HUES6 (cell line): ENCODE data around the gene KPNA6.
A peak's percentile ranks its signal among the peaks of the same experiment; 100 is the strongest.

Experiments used
- H3K27ac ChIP-seq: 2 replicates; pipeline ENCODE4 v1.7.0; 2013; ENCODE audit warnings: low read depth, mild to moderate bottlenecking, low read length, inconsistent platforms
- H3K27me3 ChIP-seq: 2 replicates; pipeline ENCODE4 v1.6.1; 2013; ENCODE audit warnings: low read length; ENCODE audit not compliant: control insufficient read depth, insufficient read depth
- H3K36me3 ChIP-seq: 2 replicates; pipeline ENCODE4 v1.6.1; 2013; ENCODE audit warnings: low read length; ENCODE audit not compliant: control insufficient read depth, insufficient read depth
- H3K4me1 ChIP-seq: 2 replicates; pipeline ENCODE4 v1.6.1; 2013; ENCODE audit warnings: low read length; ENCODE audit not compliant: control insufficient read depth, insufficient read depth
- H3K4me3 ChIP-seq: 2 replicates; pipeline ENCODE4 v1.5.1; 2013; ENCODE audit warnings: low read depth, low read length
- H3K9ac ChIP-seq: one replicate; pipeline ENCODE4 v1.6.1; 2013; ENCODE audit warnings: mild to moderate bottlenecking, low read length
- H3K9me3 ChIP-seq: 2 replicates; pipeline ENCODE4 v1.6.1; 2013; ENCODE audit warnings: low read depth, low read length; ENCODE audit not compliant: control insufficient read depth, insufficient read depth

Gene KPNA6

GRCh38 chr1:32201011-32201855 lies 93.4 kb downstream of the KPNA6 start:
- Histone ChIP-seq H3K9me3 (no peaks in the 10 kb centered on the region), H3K36me3 (peaks cover 24% of the 10 kb centered on the region), H3K9ac (peak overlapping the region; percentile 32), H3K4me3 (peak overlapping the region; percentile 66), H3K27me3 (peaks cover 8% of the 10 kb centered on the region; the same call in 1 of the 2 replicates), H3K27ac (no peak overlapping the region), H3K4me1 (peaks cover 27% of the 10 kb centered on the region)

- H3K36me3 ChIP-seq: peaks cover 11% of the 10 kb centered on the region; the same call in 1 of the 2 replicates
- peaks cover 8% of the 10 kb centered on the region; the same call in 1 of the 2 replicates for H3K27me3 ChIP-seq
- peak overlapping the region; percentile 89 for H3K4me3 ChIP-seq
- H3K4me1 ChIP-seq: peaks cover 17% of the 10 kb centered on the region
- H3K9ac ChIP-seq: peak overlapping the region; percentile 61
- H3K27ac ChIP-seq: no peak overlapping the region
- H3K9me3 ChIP-seq: no peaks in the 10 kb centered on the region
Observed at GRCh38 chr1:32204943-32205361, 97.1 kb downstream of the KPNA6 start.

GRCh38 chr1:32205401-32206370 lies 97.8 kb downstream of the KPNA6 start, which contains the start of gene IQCC:
TSS of gene IQCC (plus strand) at chr1:32205671. CDS start at chr1:32205682, 11 bp downstream.
- H3K36me3 ChIP-seq: peaks cover 11% of the 10 kb centered on the region; the same call in 1 of the 2 replicates
- no peaks in the 10 kb centered on the region for H3K9me3 ChIP-seq
- peaks cover 16% of the 10 kb centered on the region for H3K4me1 ChIP-seq
- no peak within 1 kb of the TSS; the same call in 1 of the 2 replicates for H3K27ac ChIP-seq
- peak within 1 kb of the TSS; percentile 84 for H3K9ac ChIP-seq
- peak within 1 kb of the TSS; percentile 89 for H3K4me3 ChIP-seq
- peaks cover 8% of the 10 kb centered on the region; the same call in 1 of the 2 replicates for H3K27me3 ChIP-seq

GRCh38 chr1:32208469-32208868 lies 100.6 kb downstream of the KPNA6 start:
- H3K4me3 ChIP-seq: no peak overlapping the region
- H3K27me3 ChIP-seq: peaks cover 8% of the 10 kb centered on the region; the same call in 1 of the 2 replicates
- H3K4me1 ChIP-seq: peaks cover 8% of the 10 kb centered on the region
- H3K36me3 ChIP-seq: peaks cover 11% of the 10 kb centered on the region; the same call in 1 of the 2 replicates
- H3K9ac ChIP-seq: no peak overlapping the region
- no peak overlapping the region for H3K27ac ChIP-seq
- no peaks in the 10 kb centered on the region for H3K9me3 ChIP-seq

GRCh38 chr1:32208891-32209328 lies 101.1 kb downstream of the KPNA6 start, which contains the start of gene DCDC2B:
TSS of gene DCDC2B (plus strand) at chr1:32209089. CDS start at chr1:32209094, 5 bp downstream.
- H3K4me3 ChIP-seq: no peak within 1 kb of the TSS
- peaks cover 11% of the 10 kb centered on the region; the same call in 1 of the 2 replicates for H3K36me3 ChIP-seq
- H3K9me3 ChIP-seq: no peaks in the 10 kb centered on the region
- H3K9ac ChIP-seq: no peak within 1 kb of the TSS
- peaks cover 8% of the 10 kb centered on the region; the same call in 1 of the 2 replicates for H3K27me3 ChIP-seq
- peaks cover 8% of the 10 kb centered on the region for H3K4me1 ChIP-seq
- H3K27ac ChIP-seq: no peak within 1 kb of the TSS

GRCh38 chr1:32215629-32216480 lies 108.0 kb downstream of the KPNA6 start:
- Histone ChIP-seq H3K27ac (no peak overlapping the region), H3K4me3 (no peak overlapping the region), H3K9ac (no peak overlapping the region)

GRCh38 chr1:32216566-32216965 lies 108.7 kb downstream of the KPNA6 start:
- Histone ChIP-seq H3K4me1 (peaks cover 7% of the 10 kb centered on the region; the same call in 1 of the 2 replicates), H3K36me3 (peaks cover 31% of the 10 kb centered on the region), H3K27ac (no peak overlapping the region), H3K4me3 (no peak overlapping the region), H3K27me3 (no peaks in the 10 kb centered on the region), H3K9ac (no peak overlapping the region), H3K9me3 (no peaks in the 10 kb centered on the region)

More at GRCh38 chr1:32215629-32216480, 108.0 kb downstream of the KPNA6 start:
- H3K9me3 ChIP-seq: no peaks in the 10 kb centered on the region
- peaks cover under 1% of the 10 kb centered on the region; the same call in 1 of the 2 replicates for H3K4me1 ChIP-seq
- H3K36me3 ChIP-seq: peaks cover 31% of the 10 kb centered on the region
- H3K27me3 ChIP-seq: no peaks in the 10 kb centered on the region

GRCh38 chr1:32219022-32219421 lies 111.2 kb downstream of the KPNA6 start:
- Histone ChIP-seq H3K27ac (no peak overlapping the region), H3K4me3 (no peak overlapping the region), H3K4me1 (peaks cover 7% of the 10 kb centered on the region; the same call in 1 of the 2 replicates), H3K9ac (no peak overlapping the region), H3K36me3 (peaks cover 38% of the 10 kb centered on the region), H3K27me3 (no peaks in the 10 kb centered on the region), H3K9me3 (no peaks in the 10 kb centered on the region)

GRCh38 chr1:32220746-32221580 lies 113.1 kb downstream of the KPNA6 start:
- Histone ChIP-seq H3K36me3 (peaks cover 39% of the 10 kb centered on the region), H3K4me1 (peaks cover 7% of the 10 kb centered on the region; the same call in 1 of the 2 replicates), H3K27me3 (no peaks in the 10 kb centered on the region), H3K9ac (peak overlapping the region; percentile 96), H3K27ac (no peak overlapping the region), H3K4me3 (peak overlapping the region; percentile 99), H3K9me3 (no peaks in the 10 kb centered on the region)
